Caco-2 (cell line): Measurements from ENCODE around the gene TKFC. TPM values are rescaled to one million over a fixed set of nuclear protein-coding genes. Genes with fewer than 3 reads are reported as not detected.

Experiments
- BruUV-seq: library from RNA; stranded (reverse); fragments of 400-500 nt; replicated peaks from 2 replicates; lab custom pipeline; 2021; lab: Mats Ljungman, UMichigan
- CTCF ChIA-PET: fragments of 300-600 bp; sonication (Branson Sonifier 250); formaldehyde crosslinking; loops from one replicate; lab custom pipeline; 2022; ENCODE audit warnings: antibody characterized with exemption; lab: Charles Lee
- POLR2A ChIA-PET: fragments of 300-600 bp; sonication (Branson Sonifier 250); formaldehyde crosslinking; loops from one replicate; lab custom pipeline; 2022; ENCODE audit warnings: antibody characterized with exemption; lab: Charles Lee
- DNase-seq, 2 experiments: peaks; one replicate each; pipeline versions ENCODE4 v3.0.0 to v3.0.0-alpha.2; 2020 to 2022
- H3K27me3 ChIP-seq: replicated peaks from 2 replicates; pipeline ENCODE4 v1.6.0; 2011; ENCODE audit warnings: low read length; ENCODE audit not compliant: control insufficient read depth, insufficient read depth
- H3K36me3 ChIP-seq: 2 replicates; pipeline ENCODE4 v1.5.1; 2011; ENCODE audit warnings: low read length; ENCODE audit not compliant: control insufficient read depth, insufficient read depth
- H3K4me1 ChIP-seq: fragments of 250-450 bp; sonication (Bioruptor Pico); 2 replicates; pipeline ENCODE4 v1.5.1; 2020; ENCODE audit warnings: mild to moderate bottlenecking
- H3K4me3 ChIP-seq: 2 replicates; pipeline ENCODE4 v1.5.1; 2011; ENCODE audit warnings: low read depth, mild to moderate bottlenecking, control low read depth, low read length
- H3K9me3 ChIP-seq: fragments of 250-450 bp; sonication (Bioruptor Pico); 2 replicates; pipeline ENCODE4 v1.5.1; 2020; ENCODE audit warnings: mild to moderate bottlenecking, moderate library complexity
- H3K27ac Mint-ChIP-seq: one replicate; pipeline ENCODE4 v1.8.0; 2022; ENCODE audit warnings: mixed read lengths; ENCODE audit not compliant: unreplicated experiment
- H3K27me3 Mint-ChIP-seq: one replicate; pipeline ENCODE4 v1.8.0; 2022; ENCODE audit warnings: mixed read lengths; ENCODE audit not compliant: insufficient read depth, unreplicated experiment
- H3K36me3 Mint-ChIP-seq: one replicate; pipeline ENCODE4 v1.8.0; 2022; ENCODE audit warnings: mild to moderate bottlenecking, mixed read lengths; ENCODE audit not compliant: insufficient read depth, unreplicated experiment
- H3K4me1 Mint-ChIP-seq: one replicate; pipeline ENCODE4 v1.8.0; 2022; ENCODE audit warnings: low read depth, mixed read lengths; ENCODE audit not compliant: unreplicated experiment
- H3K4me3 Mint-ChIP-seq: one replicate; pipeline ENCODE4 v1.8.0; 2022; ENCODE audit warnings: mild to moderate bottlenecking, moderate library complexity, mixed read lengths; ENCODE audit not compliant: unreplicated experiment
- H3K9me3 Mint-ChIP-seq: one replicate; pipeline ENCODE4 v1.8.0; 2022; ENCODE audit warnings: mixed read lengths; ENCODE audit not compliant: unreplicated experiment
- intact Hi-C: fragments of 100-400 bp; cut with micrococcal nuclease; formaldehyde crosslinking; loops from one replicate; pipeline ENCODE4 v1.10.0; 2022; ENCODE audit not compliant: unreplicated experiment
- total RNA-seq: library from RNA; stranded (reverse); gene quantifications from 2 replicates; pipeline ENCODE4 v1.2.3, GENCODE V29; 2022
- TF ChIP-seq, protein P1 (sequence below), 2 experiments: fragments of 200-600 bp in 1 of 2; IDR thresholded peaks; 1 replicate in 1 of 2; 2 replicates in 1 of 2; pipeline versions ENCODE4 v1.5.1 to v1.8.0; 2011 to 2022; ENCODE audit warnings: antibody characterized with exemption in 1 of 2, control low read depth in 1 of 2, inconsistent platforms in 1 of 2, low read depth in 1 of 2, low read length in 1 of 2, mild to moderate bottlenecking in 1 of 2, moderate library complexity in 1 of 2; ENCODE audit not compliant: insufficient read depth in 1 of 2, severe bottlenecking in 1 of 2, unreplicated experiment in 1 of 2

TKFC gene
- total RNA-seq, 1 experiment from 2014 or later = 99.0 TPM

DNA sequence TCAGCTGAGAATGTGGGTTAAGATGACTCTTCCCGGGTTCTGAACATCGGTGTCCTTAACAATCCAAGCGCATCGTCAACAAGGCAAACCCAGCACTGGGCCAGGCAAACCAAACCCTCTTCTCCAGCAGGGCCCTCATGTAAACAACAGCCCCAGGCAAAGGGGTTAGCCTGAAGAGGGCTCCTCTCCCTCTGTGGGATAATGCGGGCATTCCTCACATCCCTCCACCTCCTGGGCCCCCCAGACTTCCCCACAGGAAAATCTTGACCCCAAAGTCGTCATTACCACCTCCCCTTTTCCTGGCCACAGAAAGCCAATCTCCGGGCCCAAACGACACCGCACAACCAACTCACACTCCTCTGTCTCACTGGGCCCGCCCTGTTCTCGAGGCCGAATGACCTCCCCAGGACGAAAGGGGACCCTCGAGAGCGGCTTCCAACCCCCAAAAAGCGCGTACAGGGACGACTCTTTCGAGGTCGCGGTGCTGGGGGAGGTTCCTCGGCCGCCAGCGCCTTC, 689 bp upstream of the TKFC start:
- Mint-ChIP-seq H3K27me3 (no peaks in the 10 kb centered on the region), H3K4me3 (peak overlapping the region; percentile 100), H3K36me3 (peaks cover 54% of the 10 kb centered on the region), H3K4me1 (peaks cover 17% of the 10 kb centered on the region), H3K9me3 (no peaks in the 10 kb centered on the region), H3K27ac (peak overlapping the region; percentile 98)
- TF ChIP-seq, protein P1, sequence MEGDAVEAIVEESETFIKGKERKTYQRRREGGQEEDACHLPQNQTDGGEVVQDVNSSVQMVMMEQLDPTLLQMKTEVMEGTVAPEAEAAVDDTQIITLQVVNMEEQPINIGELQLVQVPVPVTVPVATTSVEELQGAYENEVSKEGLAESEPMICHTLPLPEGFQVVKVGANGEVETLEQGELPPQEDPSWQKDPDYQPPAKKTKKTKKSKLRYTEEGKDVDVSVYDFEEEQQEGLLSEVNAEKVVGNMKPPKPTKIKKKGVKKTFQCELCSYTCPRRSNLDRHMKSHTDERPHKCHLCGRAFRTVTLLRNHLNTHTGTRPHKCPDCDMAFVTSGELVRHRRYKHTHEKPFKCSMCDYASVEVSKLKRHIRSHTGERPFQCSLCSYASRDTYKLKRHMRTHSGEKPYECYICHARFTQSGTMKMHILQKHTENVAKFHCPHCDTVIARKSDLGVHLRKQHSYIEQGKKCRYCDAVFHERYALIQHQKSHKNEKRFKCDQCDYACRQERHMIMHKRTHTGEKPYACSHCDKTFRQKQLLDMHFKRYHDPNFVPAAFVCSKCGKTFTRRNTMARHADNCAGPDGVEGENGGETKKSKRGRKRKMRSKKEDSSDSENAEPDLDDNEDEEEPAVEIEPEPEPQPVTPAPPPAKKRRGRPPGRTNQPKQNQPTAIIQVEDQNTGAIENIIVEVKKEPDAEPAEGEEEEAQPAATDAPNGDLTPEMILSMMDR (IDR thresholded peaks at IDR 0.05; ENCODE audit: insufficient read depth in 1 of 2, low read depth in 1 of 2, low read length in 1 of 2, severe bottlenecking in 1 of 2, unreplicated experiment in 1 of 2) = no peak
- DNase-seq = peak in 1 of 2 experiments; percentile 30
- Histone ChIP-seq H3K4me1 (peaks cover 13% of the 10 kb centered on the region), H3K27me3 (no peaks in the 10 kb centered on the region), H3K36me3 (no peaks in the 10 kb centered on the region), H3K4me3 (peak overlapping the region; percentile 61), H3K9me3 (no peaks in the 10 kb centered on the region)
- intact Hi-C loops = loop anchor here (2.0 kb wide), 1 partner anchor 34 kb away; no protein-coding TSS in a partner anchor
- BruUV-seq = TSS peak; percentile 45
- POLR2A ChIA-PET = no interaction called here
- CTCF ChIA-PET = no interaction called here

DNA sequence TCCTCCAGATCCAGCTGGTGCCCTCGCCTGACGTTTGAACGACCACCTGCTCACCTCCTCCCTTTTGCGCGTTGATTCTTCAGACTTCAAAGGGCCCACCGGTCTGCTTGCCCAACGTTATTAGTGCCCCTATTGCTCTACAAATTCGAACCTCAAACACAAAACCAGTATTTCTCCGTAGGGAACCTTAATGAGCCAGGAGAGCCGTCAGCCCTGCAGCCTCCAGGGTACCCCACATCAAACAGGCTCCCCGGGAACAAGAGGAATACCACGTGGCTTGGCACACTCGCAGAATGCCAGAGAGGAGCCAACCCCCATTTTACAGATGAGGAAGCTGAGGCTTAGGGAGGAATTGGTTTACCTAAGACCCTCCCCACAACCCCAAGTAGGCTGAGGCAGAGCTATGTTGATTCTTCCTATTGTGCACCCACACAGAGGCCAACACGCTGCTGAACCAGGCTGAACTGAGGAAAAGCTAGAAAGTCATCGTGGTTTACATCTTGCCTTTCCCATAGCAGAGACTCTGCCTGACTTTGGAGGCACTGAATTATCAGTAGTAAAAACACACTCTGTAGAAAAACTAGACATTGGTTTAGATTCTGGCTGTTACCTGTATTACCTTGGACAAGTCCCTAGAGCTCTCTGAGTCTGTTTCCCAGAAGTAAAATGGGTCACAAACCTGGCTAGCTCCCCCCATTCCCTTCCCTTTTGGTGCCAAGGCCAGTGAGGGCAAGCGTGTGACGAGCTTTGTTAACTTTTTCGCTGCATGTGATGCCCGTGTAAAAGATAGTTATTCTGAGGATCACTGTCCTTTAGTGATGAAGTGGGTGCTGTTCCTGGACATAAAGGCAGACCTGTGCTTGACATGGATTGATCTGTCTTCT, 764 bp downstream of the TKFC start:
- POLR2A ChIA-PET = interaction anchor here (0.5 to 1.9 kb wide), 4 partner anchors 28 to 291 kb away, joined by 3 to 13 read pairs (median 3); partner anchors contain the start of genes CYB561A3, TMEM138 and TMEM216
- peak overlapping the region; percentile 100 for H3K4me3 Mint-ChIP-seq

More for the DNA sequence above, 764 bp downstream of the TKFC start:
- Histone ChIP-seq H3K4me3 (peak overlapping the region; percentile 61), H3K9me3 (no peaks in the 10 kb centered on the region), H3K36me3 (no peaks in the 10 kb centered on the region; the same call in 1 of the 2 replicates), H3K4me1 (peaks cover 13% of the 10 kb centered on the region), H3K27me3 (no peaks in the 10 kb centered on the region)
- Mint-ChIP-seq H3K27me3 (no peaks in the 10 kb centered on the region), H3K4me1 (peaks cover 17% of the 10 kb centered on the region), H3K36me3 (peaks cover 45% of the 10 kb centered on the region), H3K27ac (peak overlapping the region; percentile 98), H3K9me3 (no peaks in the 10 kb centered on the region)
- intact Hi-C loops = loop anchor here (1.0 to 2.0 kb wide), 2 partner anchors 29 to 35 kb away; partner anchors contain the start of gene TMEM138
- no peak for DNase-seq
- CTCF ChIA-PET = interaction anchor here (1.1 to 5.7 kb wide), 3 partner anchors 40 to 59 kb away, joined by 4 to 175 read pairs (median 7); partner anchors contain the start of gene TMEM216
- BruUV-seq = TSS peak; percentile 81
- TF ChIP-seq, protein P1 (IDR thresholded peaks at IDR 0.05; ENCODE audit: insufficient read depth in 1 of 2, low read depth in 1 of 2, low read length in 1 of 2, severe bottlenecking in 1 of 2, unreplicated experiment in 1 of 2) = no peak
